ENCODE measurements around the gene CERKL.

CERKL gene

DNA sequence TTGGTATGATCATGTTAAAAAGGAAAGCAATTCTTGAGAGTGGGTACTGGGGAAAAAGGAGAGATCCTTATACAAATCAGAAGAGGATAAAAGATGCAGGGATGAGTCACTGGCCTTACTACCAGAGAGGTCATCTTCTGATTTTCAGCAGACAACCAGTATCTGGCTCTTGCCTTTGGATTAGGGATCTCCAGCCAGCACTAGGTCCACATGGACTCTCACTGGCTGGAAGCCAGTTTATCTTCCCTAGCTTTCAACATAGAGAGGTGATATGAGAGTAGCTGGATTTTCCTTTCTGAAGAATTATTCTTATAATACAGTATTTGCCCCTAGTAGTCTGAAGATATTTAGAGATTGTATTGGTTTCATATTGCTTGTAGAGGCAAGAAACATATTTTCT lies 30.2 kb downstream of the CERKL start:
- no peak for DNase-seq (ENCODE audit: low read depth)

DNA sequence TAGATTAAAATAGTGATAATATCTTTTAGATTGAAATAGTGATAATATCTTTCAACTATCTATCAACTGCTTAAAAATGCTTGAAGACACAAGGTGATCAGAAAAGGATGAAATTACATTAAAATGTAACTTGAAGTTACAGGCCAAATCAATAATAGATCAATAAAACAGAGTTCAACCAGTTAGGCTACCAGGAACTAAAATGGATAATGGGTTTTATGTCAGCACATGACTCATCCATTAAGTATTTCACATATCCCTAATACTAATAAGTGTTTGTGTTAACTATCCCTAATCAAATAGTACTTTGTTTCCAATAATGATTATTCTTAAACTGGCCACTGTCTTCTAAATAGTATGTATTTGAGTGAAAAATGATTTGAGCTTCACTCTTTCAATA lies 33.7 kb downstream of the CERKL start:
- no peak for DNase-seq (ENCODE audit: low read depth)

DNA sequence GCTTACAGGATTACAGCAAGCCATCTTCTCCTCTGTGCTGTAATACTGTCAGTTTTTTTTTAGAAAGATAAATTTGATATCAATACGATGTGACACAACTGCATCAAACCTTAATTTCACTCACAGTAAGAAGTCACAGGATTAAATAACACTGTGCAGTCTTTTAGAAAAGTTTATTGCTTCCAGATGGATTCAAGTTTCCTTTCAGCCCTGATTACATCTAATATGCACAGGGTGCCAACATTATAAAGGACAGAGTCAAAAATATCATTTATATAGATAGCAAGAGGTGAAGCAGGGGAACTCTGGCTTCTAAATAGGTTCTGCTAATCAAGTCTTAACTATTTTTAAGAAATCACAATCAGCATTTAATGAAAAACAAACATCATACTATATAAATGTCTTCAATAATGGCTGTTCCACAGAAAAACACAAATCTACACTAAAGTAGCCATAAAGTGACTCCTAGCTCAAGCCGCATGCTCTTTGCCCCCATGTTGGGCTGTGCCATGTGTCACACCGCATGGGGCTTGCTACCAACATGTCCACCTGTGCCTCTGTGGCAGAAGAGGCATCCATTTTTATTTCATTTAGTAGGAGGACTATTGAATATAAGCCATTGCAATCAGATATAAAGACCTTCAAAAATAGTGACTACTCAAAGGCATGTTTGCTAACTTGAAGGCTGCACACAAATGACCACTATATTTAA lies 35.0 kb downstream of the CERKL start:
- no peak for DNase-seq (ENCODE audit: low read depth)

DNA sequence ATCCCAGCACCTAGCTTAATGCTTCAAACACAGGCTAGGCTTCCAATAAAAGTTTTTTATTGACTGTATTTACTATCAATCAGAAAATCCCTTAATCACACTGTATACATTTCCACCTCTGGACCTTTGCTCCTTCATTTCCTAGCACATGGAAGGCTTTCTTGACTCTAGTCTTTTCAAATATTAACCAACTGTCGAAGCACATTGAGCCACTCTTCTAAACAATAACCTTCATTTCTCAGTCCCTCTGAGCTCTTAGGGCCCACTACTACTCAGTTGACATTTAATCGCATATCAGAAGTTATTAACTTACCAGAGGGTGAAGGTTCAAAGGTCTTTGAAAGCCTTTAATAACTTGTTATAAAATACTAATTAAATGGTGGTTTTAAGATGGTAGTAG lies 37.4 kb downstream of the CERKL start:
- no peak for DNase-seq (ENCODE audit: low read depth)

DNA sequence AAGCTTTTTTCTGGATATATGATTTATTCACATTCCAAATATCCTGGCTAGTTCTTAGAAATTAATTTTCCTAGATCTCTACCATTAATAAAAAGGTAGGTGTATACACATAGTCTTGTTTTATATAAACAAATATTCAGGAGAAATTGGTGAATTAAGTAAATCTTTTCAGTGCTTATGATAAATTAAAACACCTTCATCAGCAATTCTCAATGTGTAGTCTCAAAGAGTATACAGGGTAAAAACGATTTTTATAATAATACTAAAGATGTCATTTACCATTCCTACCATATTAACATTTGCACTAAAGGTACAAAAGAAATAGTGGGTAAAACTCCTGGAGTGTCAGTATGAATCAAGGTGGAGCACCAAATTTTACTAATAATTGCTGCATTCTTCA lies 40.2 kb downstream of the CERKL start:
- no peak for DNase-seq (ENCODE audit: low read depth)

DNA sequence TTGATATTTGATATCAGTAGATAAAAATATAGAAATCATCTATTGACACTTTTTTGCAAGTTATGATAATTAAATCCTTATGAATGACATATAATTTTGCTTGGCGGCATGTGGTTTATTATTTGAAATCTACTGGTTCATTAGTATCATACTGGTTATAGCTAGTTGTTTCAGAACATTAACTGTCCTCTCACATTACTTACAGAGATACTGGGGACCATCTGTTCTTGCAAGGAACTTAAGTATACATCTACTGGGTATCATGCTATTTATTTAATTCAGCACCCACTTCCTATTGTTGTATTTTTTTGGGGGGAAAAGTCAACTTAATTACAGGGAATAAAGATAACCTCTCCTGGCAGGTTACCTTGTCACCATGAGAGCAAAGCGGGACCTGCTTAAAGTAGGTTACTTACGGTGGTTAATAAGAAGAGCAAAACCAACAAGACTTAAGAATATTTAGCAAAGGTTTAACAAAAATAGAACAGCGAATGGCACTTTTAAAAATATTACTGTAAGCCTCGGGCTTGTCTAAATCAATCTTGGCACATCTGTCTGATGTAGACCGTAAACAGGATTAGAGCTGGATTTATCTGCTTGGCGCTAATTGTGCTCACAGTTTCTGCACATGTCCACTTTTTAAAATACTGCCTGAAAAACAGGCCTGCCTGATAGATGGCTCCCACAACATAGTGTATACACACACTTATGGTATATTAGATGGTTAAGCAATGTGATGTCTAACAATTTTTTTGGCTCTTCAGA lies 41.8 kb downstream of the CERKL start:
- no peak for DNase-seq (ENCODE audit: low read depth)

GRCh38 chr2:181613241-181613640 lies 43.7 kb downstream of the CERKL start:
- DNase-seq (ENCODE audit: low read depth) = no peak

- no peak for DNase-seq (ENCODE audit: low read depth)
Measured at GRCh38 chr2:181607629-181608590, 49.0 kb downstream of the CERKL start.

DNA sequence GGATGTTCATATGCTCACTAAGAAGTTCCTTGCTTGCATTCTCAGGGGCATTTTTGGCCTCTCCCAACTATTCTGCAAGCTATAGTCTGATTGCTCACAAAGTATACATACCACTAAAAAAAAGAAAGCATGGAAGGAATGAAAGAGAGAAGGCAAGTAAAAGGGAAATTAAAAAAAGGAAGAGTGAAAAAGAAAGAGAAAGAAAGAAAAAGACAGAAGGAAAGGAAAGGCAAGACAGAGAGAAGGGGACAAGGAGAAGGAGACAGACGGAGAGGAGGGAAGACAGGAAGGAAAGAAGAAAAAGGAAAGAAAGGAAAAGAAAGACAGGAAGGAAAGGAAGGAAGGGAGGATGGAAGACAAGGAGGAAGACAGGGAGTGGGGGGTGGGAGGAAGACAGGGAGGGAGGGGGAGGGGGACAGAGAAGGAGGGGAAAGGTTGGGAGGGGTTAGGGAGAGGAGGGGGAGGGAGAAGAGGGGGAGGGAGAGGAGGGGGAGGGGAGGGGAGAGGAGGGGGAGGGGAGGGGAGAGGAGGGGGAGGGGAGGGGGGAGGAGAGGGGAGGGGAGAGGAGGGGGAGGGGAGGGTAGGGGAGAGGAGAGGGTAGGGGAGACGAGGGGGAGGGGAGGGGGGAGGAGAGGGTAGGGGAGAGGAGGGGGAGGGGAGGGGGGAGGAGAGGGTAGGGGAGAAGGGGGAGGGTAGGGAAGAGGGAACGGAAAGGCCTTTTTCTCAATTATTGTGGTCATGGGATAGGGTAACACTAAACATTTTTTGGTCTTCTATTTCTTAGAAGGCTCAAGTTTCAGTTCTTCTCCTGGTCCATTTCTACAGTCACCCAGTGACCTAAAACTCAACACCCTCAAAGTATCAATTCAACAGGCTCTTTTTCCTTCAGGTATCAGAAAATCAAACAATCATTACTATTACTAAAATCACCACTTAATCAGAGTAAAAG lies 50.7 kb downstream of the CERKL start:
- DNase-seq (ENCODE audit: low read depth) = no peak

DNA sequence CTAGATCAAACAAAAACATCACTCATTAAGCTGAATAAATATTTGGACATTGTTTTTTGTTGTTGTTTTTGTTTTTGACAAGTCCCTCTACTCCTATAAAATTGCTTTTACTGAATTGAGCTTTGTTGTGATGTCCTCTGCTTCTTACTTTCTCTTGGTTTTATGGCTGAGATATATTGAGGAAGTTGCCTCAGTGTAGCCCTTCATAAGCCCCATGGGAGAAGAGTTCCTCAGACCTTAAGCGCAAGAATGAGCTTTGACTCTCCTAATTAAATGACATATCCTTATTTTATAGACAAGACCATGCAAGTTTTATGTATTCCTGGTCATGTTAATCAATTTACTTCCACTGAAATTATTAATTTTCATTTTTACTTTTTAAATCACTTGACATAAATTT lies 54.9 kb downstream of the CERKL start:
- no peak for DNase-seq (ENCODE audit: low read depth)

GRCh38 chr2:181596556-181596955 lies 60.3 kb downstream of the CERKL start:
- no peak for DNase-seq (ENCODE audit: low read depth)

DNA sequence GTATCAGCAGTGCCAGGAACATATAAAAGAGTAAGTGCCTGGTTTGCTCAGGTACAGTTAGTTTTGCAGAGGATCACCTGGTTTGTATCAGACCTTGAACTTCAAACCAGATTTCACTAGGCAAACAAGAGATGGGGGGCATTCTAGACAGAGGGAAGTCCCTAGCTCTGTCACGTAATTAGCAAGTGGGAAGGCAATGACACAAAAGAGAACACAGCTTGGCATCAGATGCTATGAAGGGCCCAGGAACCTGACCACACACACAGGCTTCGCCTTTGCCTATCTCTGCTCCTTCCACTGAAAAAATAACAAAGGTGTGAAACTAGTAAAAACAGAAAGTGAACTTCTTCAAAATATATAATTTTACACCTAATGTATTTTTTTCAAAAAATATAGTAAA lies 62.6 kb downstream of the CERKL start:
- DNase-seq (ENCODE audit: low read depth) = no peak

DNA sequence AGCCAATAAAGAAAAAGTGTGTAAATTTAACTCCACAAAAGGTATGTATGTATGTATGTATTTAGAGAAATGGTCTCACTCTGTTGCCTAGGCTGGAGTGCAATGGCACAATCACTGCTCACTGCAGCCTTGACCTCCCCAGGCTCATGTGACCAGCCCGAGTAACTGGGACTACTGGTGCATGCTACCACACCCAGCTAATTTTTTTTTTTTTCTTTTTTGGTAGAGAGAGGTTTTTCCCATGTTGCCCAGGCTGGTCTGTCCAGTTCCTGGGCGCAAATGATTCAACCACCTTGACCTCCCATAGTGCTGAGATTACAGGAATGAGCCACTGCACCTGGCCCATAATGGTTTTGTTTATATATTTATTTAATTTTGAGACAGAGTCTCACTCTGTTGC lies 67.1 kb downstream of the CERKL start:
- DNase-seq (ENCODE audit: low read depth) = no peak

- DNase-seq (ENCODE audit: low read depth) = no peak
Measured at GRCh38 chr2:181588546-181588945, 68.4 kb downstream of the CERKL start.

DNA sequence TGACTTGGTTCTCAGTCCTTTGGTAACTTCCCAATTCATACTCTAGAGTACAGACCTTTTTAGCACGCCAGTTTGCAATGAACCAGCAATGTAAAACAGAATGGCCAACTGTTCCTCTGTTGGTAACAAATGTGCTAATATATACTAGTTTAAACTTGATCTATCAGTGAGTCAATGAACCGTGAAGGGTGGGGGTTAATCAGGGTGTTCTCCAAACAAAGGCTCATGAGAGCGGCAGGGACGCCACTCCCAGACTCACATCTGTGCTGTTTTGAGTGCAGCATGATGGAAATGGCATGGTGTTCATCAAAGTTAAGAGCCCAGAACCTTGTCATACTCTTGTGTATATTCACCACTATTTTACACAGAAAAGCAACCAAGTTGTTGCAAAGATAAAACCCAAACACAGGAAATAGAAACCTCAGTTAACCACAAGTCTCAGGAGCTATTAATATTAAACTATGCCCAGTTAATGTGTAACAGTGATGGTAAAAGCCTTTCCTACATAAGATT lies 70.3 kb downstream of the CERKL start:
- no peak for DNase-seq (ENCODE audit: low read depth)

GRCh38 chr2:181585732-181586131 lies 71.2 kb downstream of the CERKL start:
- no peak for DNase-seq (ENCODE audit: low read depth)

- no peak for DNase-seq (ENCODE audit: low read depth)
Measured at GRCh38 chr2:181581534-181581933, 75.4 kb downstream of the CERKL start.

DNA sequence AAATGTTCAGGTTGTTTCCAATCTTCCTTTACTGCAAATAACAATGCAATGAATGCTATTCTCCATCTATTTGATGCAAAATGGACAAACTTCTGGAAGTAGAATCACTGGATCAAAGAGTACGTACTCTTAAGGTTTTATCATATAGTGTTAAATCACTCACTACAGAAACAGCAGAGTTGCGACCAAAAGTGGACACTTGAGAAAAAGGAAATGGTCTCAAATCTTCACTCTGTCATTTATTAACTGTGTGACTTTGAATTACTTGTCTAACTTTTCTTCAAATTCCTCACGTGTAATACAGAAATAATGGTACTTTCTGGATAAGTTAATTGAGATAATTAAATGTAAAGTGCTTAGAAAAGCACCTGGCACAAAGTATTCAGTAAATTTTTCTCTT lies 78.1 kb downstream of the CERKL start:
- no peak for DNase-seq (ENCODE audit: low read depth)

GRCh38 chr2:181576431-181576830 lies 80.5 kb downstream of the CERKL start:
- DNase-seq (ENCODE audit: low read depth) = no peak

DNA sequence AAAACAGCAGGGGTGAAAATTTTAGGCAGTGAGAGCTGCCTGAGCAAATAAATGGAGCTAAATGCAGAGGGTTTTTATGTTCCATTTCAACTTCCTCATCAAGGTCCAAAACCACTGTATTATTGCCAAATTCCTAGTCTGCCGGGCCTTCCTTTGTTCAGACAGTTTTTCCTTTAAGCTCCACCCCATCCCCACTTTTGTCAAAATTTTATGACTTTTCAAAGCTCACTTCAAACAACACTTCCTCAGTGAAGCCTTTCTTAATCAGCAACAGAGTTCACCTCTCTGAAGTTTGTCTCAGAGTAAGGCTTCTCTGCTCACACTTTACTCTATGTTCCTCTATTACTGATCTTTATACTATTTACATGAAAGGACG lies 81.3 kb downstream of the CERKL start:
- DNase-seq (ENCODE audit: low read depth) = no peak

GRCh38 chr2:181575024-181575649 lies 81.8 kb downstream of the CERKL start:
- no peak for DNase-seq (ENCODE audit: low read depth)
